HG03432 (cell line): ENCODE results near the gene DST.
"Not testable (repeated sequence)": the region's sequence is repeated elsewhere in the genome, so short reads cannot be mapped to it uniquely, and the experiment has no call there.

ENCODE experiments used
- ATAC-seq: cut with Tn5 transposase; IDR thresholded peaks from one replicate; pipeline ENCODE4 v1.9.1; 2021; ENCODE audit warnings: mild to moderate bottlenecking, moderate library complexity; ENCODE audit not compliant: unreplicated experiment

DST gene

GRCh38 chr6:56574292-56574691 lies 68.4 kb downstream of the DST start:
- no peak for ATAC-seq

- no peak for ATAC-seq
Measured at GRCh38 chr6:56573624-56574023, 69.1 kb downstream of the DST start.

GRCh38 chr6:56572788-56573471 lies 69.8 kb downstream of the DST start:
- ATAC-seq = no peak

- no peak for ATAC-seq
Measured at GRCh38 chr6:56571605-56572004, 71.1 kb downstream of the DST start.

GRCh38 chr6:56570413-56571359 lies 72.0 kb downstream of the DST start:
- peak; percentile 90 for ATAC-seq

- ATAC-seq = no peak
Measured at GRCh38 chr6:56567501-56567900, 75.2 kb downstream of the DST start.

GRCh38 chr6:56562730-56563129 lies 80.0 kb downstream of the DST start:
- not testable (repeated sequence) for ATAC-seq

- no peak for ATAC-seq
Measured at GRCh38 chr6:56556751-56557540, 85.7 kb downstream of the DST start.

GRCh38 chr6:56555438-56555872 lies 87.2 kb downstream of the DST start:
- ATAC-seq = no peak

- ATAC-seq = no peak
Measured at GRCh38 chr6:56552187-56553130, 90.2 kb downstream of the DST start.

- no peak for ATAC-seq
Measured at GRCh38 chr6:56551409-56552120, 91.1 kb downstream of the DST start.

GRCh38 chr6:56550301-56550700 lies 92.4 kb downstream of the DST start:
- no peak for ATAC-seq

- ATAC-seq = no peak
Measured at GRCh38 chr6:56549014-56549413, 93.7 kb downstream of the DST start.

GRCh38 chr6:56547687-56548086 lies 95.0 kb downstream of the DST start:
- ATAC-seq = no peak

- ATAC-seq = peak; percentile 95
Measured at GRCh38 chr6:56542364-56543331, 100.0 kb downstream of the DST start.

GRCh38 chr6:56541741-56542360 lies 100.8 kb downstream of the DST start:
- ATAC-seq = no peak

- no peak for ATAC-seq
Measured at GRCh38 chr6:56541030-56541600, 101.6 kb downstream of the DST start.
